Nephron (organoid): ENCODE results near the gene ADAM8.

Experiments
- H3K27ac Mint-ChIP-seq, 3 experiments: 2 replicates each; pipeline ENCODE4 v1.8.0; 2020; ENCODE audit warnings: mixed read lengths in 3 of 3, mild to moderate bottlenecking in 2 of 3, moderate library complexity in 1 of 3
- H3K27me3 Mint-ChIP-seq: 2 replicates; pipeline ENCODE4 v1.8.0; 2021; ENCODE audit warnings: low read depth, mild to moderate bottlenecking, moderate library complexity, mixed read lengths
- H3K36me3 Mint-ChIP-seq: 2 replicates; pipeline ENCODE4 v1.8.0; 2020; ENCODE audit warnings: low read depth, mixed read lengths
- H3K4me1 Mint-ChIP-seq: 2 replicates; pipeline ENCODE4 v1.8.0; 2020; ENCODE audit warnings: mixed read lengths
- H3K4me3 Mint-ChIP-seq, 3 experiments: 2 replicates each; pipeline ENCODE4 v1.8.0; 2020; ENCODE audit warnings: mild to moderate bottlenecking in 3 of 3, mixed read lengths in 3 of 3, moderate library complexity in 2 of 3
- H3K9me3 Mint-ChIP-seq: 2 replicates; pipeline ENCODE4 v1.8.0; 2020; ENCODE audit warnings: mixed read lengths
- CTCF ChIP-seq, 3 experiments: fragments of 200-600 bp; sonication (generic); IDR thresholded peaks; one replicate each; pipeline ENCODE4 v1.5.0; 2021; ENCODE audit warnings: antibody characterized with exemption in 3 of 3; ENCODE audit not compliant: unreplicated experiment in 3 of 3

ADAM8 gene

DNA sequence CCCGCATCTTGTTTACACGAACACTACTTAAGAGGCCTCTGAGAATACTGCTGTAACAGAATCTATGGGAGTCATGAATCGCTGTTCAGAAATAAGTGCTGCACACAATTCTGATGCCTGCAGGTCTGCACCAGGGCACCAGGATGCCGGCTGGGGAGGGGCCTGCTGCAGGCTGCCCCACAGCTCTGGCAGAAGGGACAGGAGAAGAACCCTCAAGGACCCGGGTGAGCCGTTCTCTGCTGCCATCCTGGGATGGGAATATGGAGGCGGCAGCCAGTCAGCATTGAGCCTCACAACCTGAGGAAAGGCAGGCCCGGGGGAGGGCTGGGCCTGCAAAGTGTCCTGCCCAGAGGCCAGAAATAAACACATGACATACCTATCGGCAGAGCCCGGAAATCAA is 20.8 kb upstream of the ADAM8 start:
- H3K9me3 Mint-ChIP-seq: no peaks in the 10 kb centered on the region
- H3K36me3 Mint-ChIP-seq: peaks cover 55% of the 10 kb centered on the region
- no peak for TF ChIP-seq CTCF (IDR thresholded peaks at IDR 0.05; ENCODE audit: unreplicated experiment in 3 of 3)
- no peaks in the 10 kb centered on the region for H3K27me3 Mint-ChIP-seq
- H3K4me3 Mint-ChIP-seq: no peak overlapping the region
- no peaks in the 10 kb centered on the region for H3K4me1 Mint-ChIP-seq
- H3K27ac Mint-ChIP-seq: no peak overlapping the region

DNA sequence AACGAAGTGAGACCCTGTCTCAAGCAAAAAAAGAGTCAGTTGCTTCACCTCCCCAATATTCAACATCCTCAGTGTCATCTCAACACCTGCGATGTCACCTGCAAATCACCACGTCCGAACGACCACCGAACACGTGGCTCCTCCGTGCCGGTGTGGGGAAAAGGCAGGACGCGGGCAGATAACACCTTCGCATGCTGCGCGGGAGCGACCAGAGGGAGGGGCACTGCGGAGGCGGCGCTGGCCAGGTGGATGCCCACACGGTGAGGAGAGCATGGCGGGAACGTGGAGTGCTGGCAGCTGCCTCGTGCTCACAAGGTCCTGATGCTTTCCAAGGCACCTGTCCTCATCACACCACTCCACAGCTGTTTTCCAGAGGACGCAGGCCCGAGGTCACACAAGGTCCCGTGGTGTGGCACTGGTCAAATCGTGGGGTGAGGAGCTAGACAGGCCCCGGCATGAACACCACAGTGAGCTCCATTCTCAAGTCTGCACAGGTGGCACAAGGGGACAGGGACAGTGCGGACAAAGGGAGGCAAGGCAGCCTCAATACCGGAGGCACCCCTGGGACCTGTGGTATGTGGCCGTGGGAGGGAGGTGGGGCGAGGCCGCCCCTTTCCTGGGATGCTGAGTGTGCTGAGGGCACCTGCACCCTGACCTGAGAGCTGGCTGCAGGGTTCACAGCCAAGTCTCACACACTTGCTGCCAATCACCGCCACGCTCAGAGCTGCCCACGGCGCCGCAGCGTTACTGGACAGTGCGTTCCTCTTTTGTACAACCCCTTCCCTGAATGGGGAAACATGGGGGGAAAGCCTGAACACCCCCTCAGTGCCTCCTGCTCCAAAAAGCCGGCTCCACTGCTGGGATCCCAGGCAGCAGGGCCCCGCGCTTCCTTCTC is 19.0 kb upstream of the ADAM8 start:
- Mint-ChIP-seq H3K4me3 (no peak overlapping the region), H3K9me3 (no peaks in the 10 kb centered on the region), H3K4me1 (no peaks in the 10 kb centered on the region), H3K36me3 (peaks cover 53% of the 10 kb centered on the region), H3K27ac (no peak overlapping the region), H3K27me3 (no peaks in the 10 kb centered on the region)
- no peak for TF ChIP-seq CTCF (IDR thresholded peaks at IDR 0.05; ENCODE audit: unreplicated experiment in 3 of 3)

- no peak overlapping the region for H3K4me3 Mint-ChIP-seq
- no peaks in the 10 kb centered on the region for H3K4me1 Mint-ChIP-seq
- no peaks in the 10 kb centered on the region for H3K9me3 Mint-ChIP-seq
- H3K36me3 Mint-ChIP-seq: peaks cover 49% of the 10 kb centered on the region
- no peak overlapping the region for H3K27ac Mint-ChIP-seq
- no peak for TF ChIP-seq CTCF (IDR thresholded peaks at IDR 0.05; ENCODE audit: unreplicated experiment in 3 of 3)
- no peaks in the 10 kb centered on the region for H3K27me3 Mint-ChIP-seq
These were observed 17.5 kb upstream of the ADAM8 start for GRCh38 chr10:133294189-133294588.

DNA sequence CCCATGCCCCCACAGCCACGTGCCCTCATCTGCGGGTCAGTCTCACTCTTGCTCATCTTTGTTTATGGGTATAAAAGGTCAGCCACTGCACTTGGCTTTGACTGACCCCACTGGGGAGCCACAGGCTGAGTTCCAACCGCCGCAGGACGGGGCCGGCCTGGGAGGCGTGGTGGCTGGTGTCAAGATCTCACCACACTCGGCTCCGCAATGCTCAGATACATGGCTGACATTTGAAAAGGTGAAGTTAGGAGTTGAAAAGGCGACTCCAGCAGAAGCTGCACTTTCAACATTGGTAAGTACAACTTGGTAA is 17.1 kb upstream of the ADAM8 start:
- no peak for TF ChIP-seq CTCF (IDR thresholded peaks at IDR 0.05; ENCODE audit: unreplicated experiment in 3 of 3)
- Mint-ChIP-seq H3K27ac (no peak overlapping the region), H3K4me1 (no peaks in the 10 kb centered on the region), H3K4me3 (no peak overlapping the region), H3K27me3 (no peaks in the 10 kb centered on the region), H3K9me3 (no peaks in the 10 kb centered on the region), H3K36me3 (peaks cover 49% of the 10 kb centered on the region)

DNA sequence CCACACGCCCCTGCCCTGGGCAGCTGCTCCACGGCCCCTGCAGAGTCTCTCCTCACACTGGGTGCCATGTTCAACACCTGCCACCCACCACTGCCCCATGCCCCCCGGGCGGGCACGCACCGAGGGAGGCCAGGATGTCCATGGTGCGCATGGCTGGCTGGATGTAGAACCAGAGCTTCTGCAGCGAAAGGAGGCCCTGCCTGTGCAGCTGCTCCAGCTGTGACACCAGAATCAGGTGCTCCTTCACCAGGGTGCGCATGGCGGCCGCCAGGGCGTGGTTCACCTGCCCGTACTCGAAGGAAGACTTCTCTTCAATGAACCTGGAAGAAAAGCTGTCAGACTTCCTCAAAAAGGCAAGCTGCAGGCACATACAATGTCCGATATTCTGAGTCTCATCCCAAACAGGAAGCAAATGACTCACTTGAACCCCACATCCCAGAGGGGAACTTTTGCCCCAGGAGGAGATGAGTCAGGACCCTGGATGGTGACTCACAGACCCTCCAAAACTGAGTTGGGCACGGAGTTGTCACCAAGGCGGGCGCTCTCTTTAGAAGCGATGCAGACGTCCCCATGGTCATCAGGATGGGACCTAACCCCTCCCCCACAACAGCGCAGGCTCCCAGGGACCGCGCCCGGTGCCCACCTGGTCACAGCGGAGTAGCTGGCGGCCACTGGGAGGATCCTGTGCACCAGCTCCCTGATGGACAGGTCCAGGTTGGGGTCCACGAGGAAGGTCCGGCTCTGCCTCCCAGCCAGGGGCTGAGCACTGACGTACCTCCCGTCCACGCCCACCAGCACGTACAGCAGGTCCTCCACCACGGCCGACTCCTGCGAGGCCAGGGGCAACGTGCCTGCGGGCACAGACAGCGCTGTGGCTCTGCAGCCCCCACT is 16.5 kb upstream of the ADAM8 start:
- Mint-ChIP-seq H3K4me3 (no peak overlapping the region), H3K27me3 (no peaks in the 10 kb centered on the region), H3K9me3 (no peaks in the 10 kb centered on the region), H3K27ac (no peak overlapping the region), H3K4me1 (no peaks in the 10 kb centered on the region), H3K36me3 (peaks cover 46% of the 10 kb centered on the region)
- no peak for TF ChIP-seq CTCF (IDR thresholded peaks at IDR 0.05; ENCODE audit: unreplicated experiment in 3 of 3)
